Stimulated activated naive CD8-positive, alpha-beta T cell treated with anti-CD3 and anti-CD28 coated beads, Interleukin-15, amount 100 ng/mL, for 72 hours (primary cell): ENCODE data around the gene CDK17.
A peak's percentile ranks its signal among the peaks of the same experiment; 100 is the strongest.

Source experiments
- ATAC-seq: fragments of 150-1000 bp; cut with Tn5 transposase; 2 replicates; pipeline ENCODE4 v1.10.0; 2021; ENCODE audit warnings: mild to moderate bottlenecking, moderate library complexity
- DNase-seq, 2 donors: peaks; one replicate each; pipeline ENCODE4 v3.0.0; 2021 to 2022
- H3K27ac Mint-ChIP-seq, 2 donors: one replicate each; pipeline ENCODE4 v1.8.0; 2022; ENCODE audit warnings: mild to moderate bottlenecking in 2 of 2, mixed read lengths in 2 of 2, moderate library complexity in 2 of 2
- H3K27me3 Mint-ChIP-seq: one replicate; pipeline ENCODE4 v1.8.0; 2022; ENCODE audit warnings: mixed read lengths
- H3K4me1 Mint-ChIP-seq: one replicate; pipeline ENCODE4 v1.8.0; 2022; ENCODE audit warnings: mild to moderate bottlenecking, mixed read lengths
- H3K4me3 Mint-ChIP-seq, 2 donors: one replicate each; pipeline ENCODE4 v1.8.0; 2022; ENCODE audit warnings: mild to moderate bottlenecking in 2 of 2, mixed read lengths in 2 of 2, moderate library complexity in 1 of 2
- H3K9me3 Mint-ChIP-seq, 2 donors: one replicate each; pipeline ENCODE4 v1.8.0; 2022; ENCODE audit warnings: mixed read lengths in 2 of 2

Gene CDK17

GRCh38 chr12:96302687-96303310 is 97.4 kb downstream of the CDK17 start:
- Mint-ChIP-seq H3K4me1 (peaks cover 28% of the 10 kb centered on the region), H3K27me3 (no peaks in the 10 kb centered on the region), H3K9me3 (no peaks in the 10 kb centered on the region), H3K27ac (no peak overlapping the region), H3K4me3 (no peak overlapping the region)
- ATAC-seq (no peak), DNase-seq (no peak)

- Mint-ChIP-seq H3K4me1 (peaks cover 23% of the 10 kb centered on the region), H3K27me3 (no peaks in the 10 kb centered on the region), H3K4me3 (no peak overlapping the region), H3K9me3 (no peaks in the 10 kb centered on the region), H3K27ac (no peak overlapping the region)
- ATAC-seq (no peak), DNase-seq (no peak)
These were observed 98.5 kb downstream of the CDK17 start for GRCh38 chr12:96301732-96302131.

- H3K27ac Mint-ChIP-seq, result no peak overlapping the region
- DNase-seq (no peak), ATAC-seq (no peak)
- no peak overlapping the region for H3K4me3 Mint-ChIP-seq
- H3K27me3 Mint-ChIP-seq, result no peaks in the 10 kb centered on the region
- peaks cover 19% of the 10 kb centered on the region for H3K4me1 Mint-ChIP-seq
- no peaks in the 10 kb centered on the region for H3K9me3 Mint-ChIP-seq
These were observed 100.2 kb downstream of the CDK17 start for GRCh38 chr12:96300064-96300463.

- ATAC-seq, result no peak
- peaks cover 18% of the 10 kb centered on the region for H3K4me1 Mint-ChIP-seq
- no peaks in the 10 kb centered on the region for H3K9me3 Mint-ChIP-seq
- no peak overlapping the region for H3K27ac Mint-ChIP-seq
- H3K27me3 Mint-ChIP-seq, result no peaks in the 10 kb centered on the region
- H3K4me3 Mint-ChIP-seq, result no peak overlapping the region
- DNase-seq, result no peak
These were observed 102.7 kb downstream of the CDK17 start for GRCh38 chr12:96297504-96297903.

- no peak for DNase-seq
- no peak overlapping the region for H3K27ac Mint-ChIP-seq
- peaks cover 11% of the 10 kb centered on the region for H3K4me1 Mint-ChIP-seq
- H3K27me3 Mint-ChIP-seq, result no peaks in the 10 kb centered on the region
- H3K9me3 Mint-ChIP-seq, result no peaks in the 10 kb centered on the region
- peak; percentile 39 for ATAC-seq
- H3K4me3 Mint-ChIP-seq, result peak overlapping the region; percentile 18 to 47
These were observed 104.6 kb downstream of the CDK17 start for GRCh38 chr12:96295532-96296160.

- Mint-ChIP-seq H3K4me3 (no peak overlapping the region), H3K27ac (peak overlapping the region in 1 of 2 donors; percentile 61), H3K9me3 (no peaks in the 10 kb centered on the region), H3K4me1 (peaks cover 11% of the 10 kb centered on the region), H3K27me3 (no peaks in the 10 kb centered on the region)
- ATAC-seq (peak; percentile 26), DNase-seq (no peak)
These were observed 105.4 kb downstream of the CDK17 start for GRCh38 chr12:96294831-96295230.

- H3K27me3 Mint-ChIP-seq, result no peaks in the 10 kb centered on the region
- no peaks in the 10 kb centered on the region for H3K9me3 Mint-ChIP-seq
- peak overlapping the region in 1 of 2 donors; percentile 19 for H3K27ac Mint-ChIP-seq
- ATAC-seq (no peak), DNase-seq (no peak)
- H3K4me3 Mint-ChIP-seq, result no peak overlapping the region
- peaks cover 17% of the 10 kb centered on the region for H3K4me1 Mint-ChIP-seq
These were observed 107.1 kb downstream of the CDK17 start for GRCh38 chr12:96293093-96293492.

- ATAC-seq (no peak), DNase-seq (no peak)
- H3K4me1 Mint-ChIP-seq, result peaks cover 12% of the 10 kb centered on the region
- H3K27ac Mint-ChIP-seq, result peak overlapping the region in 1 of 2 donors; percentile 38
- H3K9me3 Mint-ChIP-seq, result no peaks in the 10 kb centered on the region
- H3K4me3 Mint-ChIP-seq, result no peak overlapping the region
- no peaks in the 10 kb centered on the region for H3K27me3 Mint-ChIP-seq
These were observed 111.2 kb downstream of the CDK17 start for GRCh38 chr12:96289067-96289466.

- Mint-ChIP-seq H3K9me3 (no peaks in the 10 kb centered on the region), H3K27me3 (no peaks in the 10 kb centered on the region), H3K4me1 (peaks cover 12% of the 10 kb centered on the region), H3K4me3 (no peak overlapping the region), H3K27ac (no peak overlapping the region)
- no peak for ATAC-seq
- no peak for DNase-seq
These were observed 115.1 kb downstream of the CDK17 start for GRCh38 chr12:96285158-96285557.

- ATAC-seq, result peak; percentile 73
- H3K4me1 Mint-ChIP-seq, result peaks cover 9% of the 10 kb centered on the region
- H3K27me3 Mint-ChIP-seq, result no peaks in the 10 kb centered on the region
- H3K4me3 Mint-ChIP-seq, result no peak overlapping the region
- H3K27ac Mint-ChIP-seq, result peak overlapping the region in 1 of 2 donors; percentile 25
- no peaks in the 10 kb centered on the region for H3K9me3 Mint-ChIP-seq
- DNase-seq, result no peak
These were observed 125.9 kb downstream of the CDK17 start for GRCh38 chr12:96274331-96274730.

- Mint-ChIP-seq H3K27me3 (no peaks in the 10 kb centered on the region), H3K9me3 (no peaks in the 10 kb centered on the region), H3K27ac (peak overlapping the region; percentile 74 to 91), H3K4me1 (peaks cover 9% of the 10 kb centered on the region), H3K4me3 (no peak overlapping the region)
- DNase-seq (no peak), ATAC-seq (peak; percentile 45)
These were observed 128.6 kb downstream of the CDK17 start for GRCh38 chr12:96271469-96272199.

- Mint-ChIP-seq H3K9me3 (no peaks in the 10 kb centered on the region), H3K4me3 (no peak overlapping the region), H3K27me3 (no peaks in the 10 kb centered on the region), H3K27ac (no peak overlapping the region), H3K4me1 (no peaks in the 10 kb centered on the region)
- DNase-seq (no peak), ATAC-seq (no peak)
These were observed 134.0 kb downstream of the CDK17 start for GRCh38 chr12:96266238-96266637.

- no peak for ATAC-seq
- Mint-ChIP-seq H3K27me3 (no peaks in the 10 kb centered on the region), H3K27ac (peak overlapping the region in 1 of 2 donors; percentile 55), H3K4me1 (no peaks in the 10 kb centered on the region), H3K9me3 (no peaks in the 10 kb centered on the region), H3K4me3 (no peak overlapping the region)
- no peak for DNase-seq
These were observed 134.4 kb downstream of the CDK17 start for GRCh38 chr12:96265836-96266235.

GRCh38 chr12:96265400-96265799 is 134.8 kb downstream of the CDK17 start:
- no peak overlapping the region for H3K27ac Mint-ChIP-seq
- no peak for DNase-seq
- no peak overlapping the region for H3K4me3 Mint-ChIP-seq
- H3K9me3 Mint-ChIP-seq, result no peaks in the 10 kb centered on the region
- H3K27me3 Mint-ChIP-seq, result no peaks in the 10 kb centered on the region
- no peak for ATAC-seq
- H3K4me1 Mint-ChIP-seq, result no peaks in the 10 kb centered on the region

- DNase-seq (no peak), ATAC-seq (no peak)
- Mint-ChIP-seq H3K27me3 (no peaks in the 10 kb centered on the region), H3K4me3 (no peak overlapping the region), H3K4me1 (no peaks in the 10 kb centered on the region), H3K27ac (peak overlapping the region in 1 of 2 donors; percentile 48), H3K9me3 (no peaks in the 10 kb centered on the region)
These were observed 136.8 kb downstream of the CDK17 start for GRCh38 chr12:96263449-96263902.

GRCh38 chr12:96261557-96261956 is 138.7 kb downstream of the CDK17 start:
- ATAC-seq, result no peak
- Mint-ChIP-seq H3K27me3 (no peaks in the 10 kb centered on the region), H3K4me3 (no peak overlapping the region), H3K9me3 (no peaks in the 10 kb centered on the region), H3K4me1 (no peaks in the 10 kb centered on the region), H3K27ac (no peak overlapping the region)
- no peak for DNase-seq
